Activated CD8-positive, alpha-beta memory T cell treated with anti-CD3 and anti-CD28 coated beads for 4 hours (primary cell): Measurements from ENCODE around the gene KIF16B.
A peak's percentile ranks its signal among the peaks of the same experiment; 100 is the strongest.
"Not testable (repeated sequence)": the region's sequence is repeated elsewhere in the genome, so short reads cannot be mapped to it uniquely, and the experiment has no call there.

Source experiments
- DNase-seq, 2 donors: peaks; one replicate each; pipeline ENCODE4 v3.0.0-alpha.2; 2020; ENCODE audit warnings: low read depth in 2 of 2

KIF16B gene

GRCh38 chr20:16589623-16590022 is 16.4 kb upstream of the KIF16B start:
- no peak for DNase-seq

DNA sequence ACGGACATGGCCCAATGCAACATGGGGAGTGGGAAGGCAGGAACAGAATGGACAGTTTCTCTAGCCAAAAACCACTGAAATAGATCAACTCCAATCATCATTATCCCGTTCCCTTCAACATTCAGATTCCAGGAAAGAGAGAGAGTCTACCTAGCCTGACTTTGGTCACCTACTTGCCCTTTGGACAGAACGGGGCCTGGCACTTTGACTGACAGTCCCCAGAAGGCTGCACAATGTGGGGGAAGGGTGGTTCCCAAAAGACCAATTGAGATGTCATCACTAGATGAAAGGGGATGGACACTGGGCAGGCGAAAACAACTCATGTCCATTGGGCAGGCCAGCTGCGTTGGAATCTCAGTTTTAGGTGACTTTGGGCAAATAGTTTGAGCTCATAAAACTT is 15.0 kb upstream of the KIF16B start:
- no peak for DNase-seq

GRCh38 chr20:16587066-16587465 is 13.8 kb upstream of the KIF16B start:
- no peak for DNase-seq

DNA sequence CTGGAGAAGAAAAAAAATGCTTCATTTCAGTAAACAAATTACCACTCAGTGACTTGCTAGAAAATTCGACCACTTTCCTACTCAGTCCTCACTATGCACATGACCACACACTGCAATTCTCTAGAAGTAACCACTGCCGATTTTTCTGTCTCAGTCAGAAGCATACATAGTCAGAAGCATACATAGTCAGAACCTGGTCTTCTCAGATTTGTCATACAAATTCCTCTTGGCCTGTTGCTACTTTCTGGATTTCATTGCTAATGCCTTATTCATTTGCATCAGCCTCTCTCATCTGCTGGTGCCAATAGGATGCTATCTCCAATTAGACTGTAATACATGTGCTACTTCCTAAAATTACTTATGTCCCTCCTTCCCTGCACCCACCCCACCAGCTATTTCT is 10.2 kb upstream of the KIF16B start:
- DNase-seq: no peak

- no peak for DNase-seq
Measured at GRCh38 chr20:16581241-16581640, 8.0 kb upstream of the KIF16B start.

GRCh38 chr20:16580620-16581019 is 7.4 kb upstream of the KIF16B start:
- DNase-seq: no peak

GRCh38 chr20:16580147-16580546 is 6.9 kb upstream of the KIF16B start:
- no peak for DNase-seq

DNA sequence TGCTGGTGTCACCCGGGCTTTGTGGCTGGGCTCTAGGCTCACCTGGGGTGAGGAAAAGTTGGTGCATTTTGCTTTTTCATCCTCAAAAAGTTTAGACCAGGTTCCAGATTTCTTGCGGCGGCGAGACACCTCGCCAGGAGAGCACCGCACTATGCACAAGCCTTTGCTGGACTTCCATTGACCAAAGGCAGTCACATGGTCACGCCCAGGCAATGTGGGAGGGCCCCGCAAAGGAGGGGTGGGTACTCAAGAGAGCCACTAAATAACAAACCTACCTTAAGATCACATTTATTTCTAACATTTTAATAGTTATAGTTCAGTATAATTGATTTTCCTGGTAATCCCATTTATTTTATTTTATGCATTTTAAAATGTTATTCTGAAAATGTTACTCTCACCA is 3.0 kb upstream of the KIF16B start:
- DNase-seq: no peak

GRCh38 chr20:16575390-16576140 is 2.3 kb upstream of the KIF16B start:
- DNase-seq: no peak

DNA sequence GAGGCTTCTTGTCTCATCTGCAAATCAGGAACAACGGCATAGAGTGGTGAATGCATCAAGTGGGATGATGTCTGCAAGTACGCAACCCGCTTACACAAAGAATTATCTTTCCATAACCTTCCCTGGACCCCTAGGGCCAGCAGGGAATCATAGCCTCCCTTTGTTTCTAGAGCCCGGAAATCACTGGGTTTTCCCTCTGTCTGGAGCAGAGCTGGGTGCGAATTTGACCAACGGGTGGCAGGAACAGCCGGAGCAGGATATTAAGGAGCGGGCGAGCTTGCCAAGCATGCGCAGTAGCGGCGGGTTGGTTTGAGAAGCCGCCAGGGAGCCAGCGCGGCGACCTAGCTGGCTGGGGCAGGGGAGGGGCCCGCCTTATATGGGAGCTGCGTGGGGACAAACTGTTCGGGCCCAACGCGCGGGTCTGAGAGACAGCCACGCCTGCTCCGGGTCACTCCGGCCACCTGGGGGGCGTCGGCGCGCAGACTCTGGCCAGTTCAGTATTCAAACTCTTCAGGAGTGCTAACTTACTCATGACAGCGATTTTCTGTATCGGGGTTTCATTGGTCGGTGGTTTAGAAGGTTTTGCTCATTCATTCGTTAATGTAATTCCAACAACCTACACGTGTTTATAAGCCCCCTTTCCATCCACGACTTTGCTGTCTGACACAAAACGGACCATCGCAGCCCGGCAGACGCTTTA is 1.6 kb upstream of the KIF16B start:
- peak; percentile 49 to 56 for DNase-seq

- DNase-seq: no peak
Measured at GRCh38 chr20:16571333-16571732, 1.9 kb downstream of the KIF16B start.

- DNase-seq: no peak
Measured at GRCh38 chr20:16569246-16570153, 3.7 kb downstream of the KIF16B start.

DNA sequence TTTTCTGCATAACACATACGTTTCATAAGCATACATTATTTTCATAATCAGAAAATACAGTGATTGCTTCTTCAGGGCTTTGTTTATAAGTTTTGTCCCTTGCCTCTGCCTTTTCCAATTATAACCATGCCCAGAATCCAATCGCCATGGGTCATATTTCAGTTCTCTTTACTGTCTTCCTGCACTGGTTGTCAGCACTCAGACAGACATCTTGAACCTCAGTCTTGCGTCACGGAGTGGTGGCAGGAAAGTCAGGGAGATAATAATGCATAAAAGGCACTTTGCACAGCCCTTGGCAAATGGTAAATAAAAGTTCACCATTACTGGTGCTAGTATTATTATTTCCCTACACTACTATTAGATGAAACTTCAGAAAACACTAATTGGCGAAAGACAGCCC is 7.2 kb downstream of the KIF16B start:
- no peak for DNase-seq

DNA sequence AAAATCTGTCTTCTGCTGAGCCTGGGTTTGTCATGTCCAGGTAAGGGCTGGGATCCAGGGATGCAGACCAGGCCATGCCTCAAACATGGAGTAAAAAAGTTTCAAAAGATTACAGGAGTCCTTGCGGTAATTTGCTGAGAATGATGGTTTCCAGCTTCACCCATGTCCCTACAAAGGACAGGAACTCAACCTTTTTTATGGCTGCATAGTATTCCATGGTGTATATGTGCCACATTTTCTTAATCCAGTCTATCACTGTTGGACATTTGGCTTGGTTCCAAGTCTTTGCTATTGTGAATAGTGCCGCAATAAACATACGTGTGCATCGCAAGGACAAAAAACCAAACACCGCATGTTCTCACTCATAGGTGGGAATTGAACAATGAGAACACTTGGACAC is 9.2 kb downstream of the KIF16B start:
- not testable (repeated sequence) for DNase-seq

- no peak for DNase-seq
Measured at GRCh38 chr20:16563066-16563806, 10.0 kb downstream of the KIF16B start.

- no peak for DNase-seq
Measured at GRCh38 chr20:16562259-16562658, 11.0 kb downstream of the KIF16B start.

GRCh38 chr20:16560661-16561060 is 12.6 kb downstream of the KIF16B start:
- DNase-seq: no peak

DNA sequence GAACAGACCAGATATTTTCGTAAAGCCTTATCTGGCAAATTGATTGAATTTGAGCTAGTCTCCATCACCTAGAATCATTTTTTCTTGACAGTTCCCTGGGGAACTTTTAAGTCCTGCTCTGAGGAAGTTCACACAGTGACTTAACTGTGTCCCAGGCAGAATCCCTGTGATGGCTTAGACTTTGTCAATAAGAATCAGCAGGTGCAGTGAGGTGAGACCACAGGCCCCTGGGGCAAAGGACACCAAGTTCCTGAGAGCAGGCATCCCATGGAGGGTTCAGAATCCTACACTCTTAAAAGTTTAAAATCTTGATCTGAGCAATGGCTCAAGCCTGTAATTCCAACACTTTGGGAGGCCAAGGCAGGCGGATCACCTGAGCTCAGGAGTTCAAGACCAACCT is 13.0 kb downstream of the KIF16B start:
- DNase-seq: no peak

GRCh38 chr20:16556301-16556700 is 16.9 kb downstream of the KIF16B start:
- no peak for DNase-seq

GRCh38 chr20:16555754-16556153 is 17.5 kb downstream of the KIF16B start:
- no peak for DNase-seq

DNA sequence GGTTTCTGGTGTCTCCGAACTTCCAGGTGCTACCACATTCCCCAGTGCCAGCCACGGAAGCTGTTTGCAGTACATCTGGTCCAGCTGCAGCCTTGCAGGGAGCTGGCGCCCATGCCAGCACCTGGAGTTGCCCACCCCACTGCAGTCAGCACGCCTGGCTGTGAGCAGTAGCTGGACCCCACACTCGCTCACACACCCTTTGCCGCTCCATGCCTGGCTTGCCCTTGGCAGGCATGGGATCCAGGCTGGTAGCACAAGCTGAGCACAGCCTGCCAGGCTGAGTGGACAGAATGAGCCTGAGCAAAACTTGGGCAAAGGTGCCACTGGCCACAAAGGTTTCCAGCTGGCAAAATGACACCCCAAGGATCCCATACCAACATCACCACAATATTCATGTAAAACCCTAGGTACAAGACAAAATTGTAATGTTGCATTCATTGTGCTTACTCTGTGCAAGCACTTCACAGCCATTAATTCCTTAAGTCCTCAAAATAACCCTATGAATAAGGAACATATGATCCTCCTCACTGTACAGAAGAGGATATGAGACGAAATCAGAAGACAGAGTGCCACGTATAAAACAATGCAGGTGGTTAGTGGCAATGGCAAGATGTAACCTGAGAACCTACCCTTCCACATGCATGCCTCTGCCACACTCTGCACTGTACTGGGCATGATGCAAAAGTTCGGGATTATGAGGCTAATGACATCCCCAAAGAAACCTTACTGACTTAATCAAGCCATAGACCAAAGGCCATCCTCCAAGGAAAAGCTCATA is 18.3 kb downstream of the KIF16B start:
- no peak for DNase-seq
